HG03135 (cell line): ENCODE data around the gene CHCT1.

ENCODE experiments used
- ATAC-seq: cut with Tn5 transposase; IDR thresholded peaks from one replicate; pipeline ENCODE4 v1.9.1; 2021; ENCODE audit warnings: mild to moderate bottlenecking, moderate library complexity; ENCODE audit not compliant: unreplicated experiment

The CHCT1 gene

DNA sequence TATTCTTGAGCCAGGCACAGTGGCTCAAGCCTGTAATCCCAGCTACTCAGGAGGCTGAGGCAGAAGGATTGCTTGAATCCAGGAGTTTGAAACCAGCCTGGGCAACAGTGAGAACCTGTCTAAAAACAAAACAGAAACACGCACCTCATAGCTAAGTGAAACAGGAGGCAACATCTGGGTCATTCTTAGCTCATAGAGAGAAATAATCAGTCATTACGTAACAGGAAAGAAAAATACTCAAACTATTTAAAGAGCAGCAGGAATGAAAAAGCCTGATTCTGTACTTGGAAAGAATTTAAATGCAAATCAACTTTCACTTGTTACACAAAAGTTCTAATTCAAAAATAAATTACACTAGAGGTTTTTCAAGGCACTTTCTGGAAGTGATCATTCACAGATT, 17.2 kb downstream of the CHCT1 start:
- no peak for ATAC-seq

DNA sequence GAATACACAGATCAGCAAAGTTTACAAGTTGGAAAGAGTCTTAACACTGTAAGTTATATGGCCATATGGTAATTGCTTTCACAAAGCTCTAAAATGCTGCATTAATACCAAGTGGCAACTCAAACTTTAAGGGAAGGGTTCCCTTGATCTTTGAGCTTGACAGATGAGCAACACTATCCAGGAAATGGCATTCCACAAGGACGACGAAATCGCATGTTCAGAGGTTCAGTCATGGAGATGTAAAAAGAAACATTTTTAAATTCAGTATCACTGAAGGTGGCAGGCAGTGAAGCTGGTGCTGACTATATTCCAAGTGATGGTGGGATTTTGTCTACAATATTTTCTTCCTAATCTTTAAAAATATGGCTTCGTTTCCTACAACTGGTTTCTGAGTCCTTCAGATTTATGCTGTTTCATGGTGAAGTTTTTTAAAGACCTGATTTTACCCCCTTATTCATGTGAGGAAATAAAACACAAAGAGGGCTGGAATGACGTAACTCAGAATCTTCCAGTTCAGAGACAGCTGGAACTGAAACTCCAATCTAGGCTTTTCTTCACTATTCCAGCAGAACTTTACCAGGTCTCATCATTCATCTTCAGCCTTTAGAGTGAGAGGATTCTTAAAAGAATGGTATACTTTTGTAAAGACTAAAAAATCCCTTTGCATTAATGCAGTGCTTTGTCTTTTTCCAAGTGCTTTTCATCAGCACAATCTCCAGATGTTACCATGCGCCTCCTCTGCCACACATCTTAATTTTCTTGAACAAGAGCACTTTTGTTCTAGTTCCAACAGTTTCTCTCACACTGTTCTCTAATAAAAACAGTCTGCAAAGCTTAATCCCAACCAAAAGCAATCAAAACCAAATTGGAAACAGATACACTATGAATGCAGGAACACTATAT, 20.2 kb downstream of the CHCT1 start:
- no peak for ATAC-seq

DNA sequence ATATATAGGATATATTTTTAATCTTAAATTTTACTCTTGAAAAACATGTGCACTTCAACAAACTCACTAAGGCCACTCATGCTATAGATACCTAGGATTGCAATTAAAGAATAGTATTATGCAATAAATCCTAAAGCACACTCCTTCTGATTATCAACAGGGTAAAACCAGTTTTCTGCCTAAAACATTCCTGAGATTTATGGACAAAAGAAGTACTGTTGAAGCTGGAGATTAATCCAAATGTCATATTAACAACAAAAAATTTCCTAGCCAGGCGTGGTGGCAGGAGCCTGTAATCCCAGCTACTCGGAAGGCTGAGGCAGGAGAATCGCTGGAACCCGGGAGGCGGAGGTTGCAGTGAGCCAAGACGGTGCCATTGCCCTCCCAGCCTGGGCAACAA, 21.4 kb downstream of the CHCT1 start:
- no peak for ATAC-seq

DNA sequence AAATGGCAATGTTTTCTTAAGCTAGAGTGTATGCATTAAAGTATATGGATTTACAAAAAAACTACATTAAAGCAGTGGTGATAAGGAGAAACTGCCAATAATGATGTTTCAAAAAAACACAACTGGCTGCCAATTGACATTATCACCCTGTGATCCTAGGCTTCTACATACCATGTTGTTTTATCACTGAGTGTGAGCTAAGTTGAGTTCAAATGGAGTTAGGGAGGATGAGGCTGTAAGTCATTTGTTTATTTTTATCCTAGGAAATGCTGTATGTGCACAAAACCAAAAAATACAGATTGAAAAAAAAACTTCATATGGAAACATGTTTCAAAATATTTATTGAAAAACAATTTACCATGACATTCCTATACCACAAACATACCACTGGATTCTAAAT, 22.9 kb downstream of the CHCT1 start:
- no peak for ATAC-seq

DNA sequence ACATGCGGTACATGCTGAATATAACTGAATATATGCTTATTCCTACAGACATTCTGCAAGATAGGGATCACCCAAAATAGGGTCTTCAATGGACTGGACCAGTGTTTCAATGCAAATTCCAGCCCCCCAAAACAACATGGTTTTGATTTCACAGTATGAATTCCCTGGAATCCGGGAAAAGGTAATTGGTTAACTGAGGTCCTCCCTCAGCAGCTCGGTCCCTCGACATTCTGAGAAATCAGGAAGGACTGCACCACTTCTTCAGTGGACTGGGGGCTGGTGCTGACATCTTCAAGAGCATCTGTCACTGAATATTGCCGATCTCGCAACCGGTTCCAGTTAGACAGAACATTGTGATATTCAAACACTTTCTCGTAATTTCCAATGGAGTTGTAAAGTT, 25.1 kb downstream of the CHCT1 start:
- ATAC-seq, result no peak

DNA sequence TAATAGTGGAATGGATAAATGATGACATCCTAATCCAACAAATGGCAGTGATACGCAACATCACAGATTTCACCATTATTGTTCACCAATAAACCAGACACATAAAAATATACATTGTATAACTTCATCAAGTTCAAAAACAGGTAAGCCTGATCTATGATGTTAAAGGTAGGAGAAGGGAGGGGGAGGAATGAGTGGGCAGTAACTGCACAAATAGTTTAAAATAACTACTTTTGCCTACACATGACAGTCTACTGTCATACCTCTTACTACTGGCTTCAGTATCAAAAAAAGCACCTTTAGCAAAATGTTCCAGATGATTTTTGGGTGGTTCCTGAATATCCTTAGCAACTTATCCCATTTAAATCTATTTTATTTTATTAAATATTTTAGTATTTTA, 28.8 kb downstream of the CHCT1 start:
- no peak for ATAC-seq

DNA sequence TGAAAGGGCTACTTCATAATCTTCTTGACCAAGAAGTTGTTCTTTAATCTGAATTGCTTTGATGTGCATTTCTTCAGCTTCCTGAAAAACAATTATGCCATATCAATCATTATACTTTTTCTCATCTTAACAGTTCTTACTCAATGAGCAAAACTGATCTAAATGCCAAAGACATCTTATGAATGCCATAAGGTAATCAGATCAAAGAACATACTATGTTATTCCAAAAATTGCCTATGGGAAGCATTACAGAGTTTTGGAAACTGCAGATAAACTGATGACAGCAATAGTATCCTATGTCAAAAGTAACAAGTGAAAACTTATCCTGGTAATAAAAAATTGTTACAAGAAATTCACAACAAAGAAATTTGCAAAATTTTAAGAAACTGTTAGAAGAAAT, 29.7 kb downstream of the CHCT1 start:
- no peak for ATAC-seq

DNA sequence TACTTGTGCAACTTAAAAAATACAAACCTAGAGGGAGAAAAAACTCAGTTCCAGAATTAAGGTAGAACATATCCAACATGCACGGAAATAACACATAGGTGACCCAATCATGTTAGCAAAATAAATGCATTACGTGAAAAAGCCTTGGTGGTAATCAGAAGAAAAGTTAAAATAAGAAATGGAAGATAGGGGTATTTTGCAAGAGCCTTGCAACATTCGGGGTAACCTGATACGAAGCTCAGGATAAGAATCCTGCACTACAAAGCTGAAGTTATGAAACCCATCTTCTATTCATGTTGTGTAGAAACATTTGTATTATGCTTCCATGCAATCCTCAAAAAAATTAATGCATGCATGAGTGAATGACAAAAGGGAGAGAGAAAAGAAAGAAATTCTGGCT, 33.1 kb downstream of the CHCT1 start:
- no peak for ATAC-seq

DNA sequence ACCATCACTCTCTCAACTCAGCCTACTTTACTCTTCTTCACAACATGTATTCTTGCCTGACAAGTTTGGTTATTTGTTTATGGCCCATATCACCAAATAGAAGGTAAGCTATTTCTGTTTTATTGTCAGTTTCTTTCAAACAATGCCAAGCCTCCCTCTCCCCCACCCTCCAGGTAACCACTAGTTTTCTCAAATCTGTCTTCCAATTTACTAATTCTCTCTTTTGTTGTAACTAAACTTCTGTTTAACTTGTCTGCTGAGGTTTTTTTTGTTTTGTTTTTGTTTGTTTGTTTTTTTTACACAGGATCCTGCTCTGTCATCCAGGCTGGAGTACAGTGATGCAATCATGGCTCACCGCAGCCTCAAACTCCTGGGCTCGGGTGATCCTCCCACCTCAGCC, 34.9 kb downstream of the CHCT1 start:
- no peak for ATAC-seq

DNA sequence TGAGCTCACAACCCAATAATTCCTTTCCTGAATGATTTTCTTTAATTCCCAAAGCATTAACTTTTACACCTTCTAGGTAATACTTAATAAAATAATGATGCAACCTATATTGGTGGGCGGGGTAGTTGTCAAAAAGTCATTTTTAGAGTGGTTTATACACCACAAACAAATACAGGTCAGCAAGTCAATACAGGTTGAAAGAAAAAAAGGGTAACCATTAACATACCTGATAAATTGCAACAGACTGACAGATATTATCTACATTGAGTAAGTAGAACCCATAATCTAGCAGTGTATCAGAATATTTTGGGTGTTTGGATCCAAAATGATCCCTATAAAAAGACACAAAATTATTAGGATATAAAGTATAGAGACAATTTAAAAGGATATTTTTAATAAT, 39.3 kb downstream of the CHCT1 start:
- no peak for ATAC-seq

DNA sequence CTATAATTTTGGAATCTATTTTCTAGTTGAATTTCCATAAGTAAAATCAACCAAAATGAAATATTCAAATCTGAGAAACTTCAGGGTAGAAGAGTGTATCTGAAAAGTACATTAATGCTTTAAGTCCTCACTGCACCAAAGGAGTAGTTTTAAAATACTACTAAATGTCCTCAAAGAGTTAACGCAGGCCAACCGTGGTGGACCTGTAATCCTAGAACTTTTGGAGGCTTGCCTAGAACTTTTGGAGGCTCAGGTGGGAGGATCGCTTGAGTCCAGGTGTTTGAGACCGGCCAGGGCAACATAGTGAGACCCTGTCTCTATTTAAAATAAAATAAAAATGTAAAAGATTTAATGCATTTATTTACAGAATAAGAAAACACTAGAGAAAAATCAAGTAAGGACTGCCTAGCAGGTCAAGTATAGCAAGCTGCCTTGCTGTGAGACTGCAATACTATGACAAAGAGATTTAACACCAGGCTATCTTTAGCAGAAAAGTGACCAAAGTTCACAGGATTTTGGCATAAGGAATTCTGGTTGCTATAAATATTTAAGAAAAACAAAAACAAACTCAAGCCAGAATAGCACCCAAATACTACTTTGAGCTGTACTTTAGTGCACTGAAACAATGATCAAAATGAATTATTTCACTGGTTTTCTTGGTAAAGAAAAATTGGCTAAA, 41.0 kb downstream of the CHCT1 start:
- no peak for ATAC-seq

DNA sequence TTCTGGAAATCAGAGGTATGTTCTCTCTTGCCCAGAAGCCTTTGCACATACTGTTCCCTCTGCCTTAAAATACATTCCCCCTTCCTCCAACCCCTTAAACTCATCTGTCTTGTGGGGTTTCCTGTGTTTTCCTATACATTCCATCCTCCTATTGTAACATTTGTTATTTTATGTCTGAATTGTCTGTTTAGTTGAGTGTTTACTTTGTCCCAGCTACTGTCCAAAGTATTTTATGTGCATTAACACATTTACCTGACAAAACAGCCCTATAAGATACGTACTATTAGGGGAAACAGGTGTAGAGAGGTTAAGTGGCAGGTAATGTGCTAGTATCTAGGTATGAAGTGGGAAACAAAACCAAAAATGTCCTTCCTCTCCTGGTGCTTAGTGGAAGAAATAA, 42.1 kb downstream of the CHCT1 start:
- ATAC-seq, result no peak

DNA sequence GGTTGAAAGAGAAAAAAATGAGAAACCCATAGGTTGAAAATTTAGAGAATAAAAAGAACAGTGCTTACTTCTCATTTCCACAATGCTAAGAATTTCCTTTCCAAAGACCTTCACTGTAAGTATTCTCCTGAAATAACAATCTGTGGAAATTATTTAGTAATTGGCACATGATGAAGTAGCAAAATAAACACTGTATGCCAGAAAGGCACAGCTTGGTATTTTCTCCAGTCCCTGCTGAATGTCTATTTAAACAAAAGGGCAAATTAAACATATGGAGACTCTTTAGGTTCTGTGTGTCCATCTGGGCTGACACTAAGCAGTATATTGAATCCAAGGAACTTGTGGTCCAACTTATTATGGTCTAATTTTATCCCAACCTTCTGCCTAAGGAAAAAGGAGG, 46.1 kb downstream of the CHCT1 start:
- ATAC-seq, result no peak

DNA sequence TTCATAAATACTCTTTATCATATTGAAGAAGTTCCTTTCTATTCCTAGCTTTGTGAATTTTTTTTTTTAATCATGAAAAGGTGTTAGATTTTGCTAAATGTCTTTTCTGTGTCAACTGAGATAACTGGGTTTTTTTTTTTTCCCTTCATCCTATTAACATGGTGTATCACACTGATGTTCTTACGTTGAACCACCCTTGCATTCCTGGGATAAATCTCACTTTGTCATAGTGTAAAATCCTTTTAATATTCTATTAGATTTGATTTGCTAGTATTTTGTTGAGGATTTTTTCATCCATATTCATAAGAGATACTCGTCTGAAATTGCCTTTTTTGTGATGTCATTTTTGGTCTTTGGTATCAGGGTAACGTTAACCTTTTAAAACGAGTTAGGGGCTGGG, 49.2 kb downstream of the CHCT1 start:
- ATAC-seq, result no peak

DNA sequence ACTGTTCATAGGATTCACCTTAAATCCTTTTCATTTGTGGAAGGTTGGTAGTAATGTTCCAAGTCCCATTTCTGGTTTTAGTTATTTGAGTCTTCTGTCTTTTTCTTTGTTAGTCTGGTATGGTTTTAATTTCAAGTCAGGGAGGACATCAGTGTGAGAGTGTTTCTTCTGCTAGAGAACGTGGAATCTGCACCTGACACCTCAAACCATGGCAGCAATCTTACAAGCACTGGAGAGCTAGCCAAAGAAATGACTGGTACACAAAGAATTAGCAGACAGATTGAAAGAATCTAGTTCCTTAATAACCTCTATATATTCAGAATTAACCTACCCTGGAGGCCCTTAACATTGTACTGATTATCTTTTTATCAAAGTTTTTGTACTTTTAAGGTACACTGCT, 50.2 kb downstream of the CHCT1 start:
- no peak for ATAC-seq

DNA sequence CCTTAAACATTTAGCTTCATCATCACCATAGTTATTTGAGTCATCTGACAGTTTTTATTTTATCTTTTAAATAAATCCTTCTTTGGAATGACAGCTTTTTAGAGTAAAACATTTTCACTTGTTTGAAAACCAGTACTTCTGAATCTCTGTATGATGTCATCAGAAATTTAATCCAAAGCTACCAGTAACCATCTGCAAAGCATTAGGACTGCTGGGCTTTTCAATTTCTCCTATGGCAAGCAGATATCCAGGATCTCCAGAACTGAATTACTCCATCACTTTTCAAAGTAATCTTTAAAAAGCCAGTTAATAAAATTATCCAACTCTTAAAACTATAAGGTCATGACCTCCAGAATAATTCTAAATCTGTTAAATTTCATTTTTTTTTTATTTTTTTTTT, 51.5 kb downstream of the CHCT1 start:
- ATAC-seq, result no peak
